Glomerular visceral epithelial cell (primary cell): ENCODE data around the gene RGL1.

Experiments used
- DNase-seq: peaks from one replicate; pipeline ENCODE4 v3.0.0-alpha.2; 2016; ENCODE audit errors: extremely low spot score

Gene RGL1

GRCh38 chr1:183887826-183888819, 83.2 kb downstream of the RGL1 start:
- no peak for DNase-seq

- no peak for DNase-seq
These were observed 84.2 kb downstream of the RGL1 start for GRCh38 chr1:183889095-183889494.

DNA sequence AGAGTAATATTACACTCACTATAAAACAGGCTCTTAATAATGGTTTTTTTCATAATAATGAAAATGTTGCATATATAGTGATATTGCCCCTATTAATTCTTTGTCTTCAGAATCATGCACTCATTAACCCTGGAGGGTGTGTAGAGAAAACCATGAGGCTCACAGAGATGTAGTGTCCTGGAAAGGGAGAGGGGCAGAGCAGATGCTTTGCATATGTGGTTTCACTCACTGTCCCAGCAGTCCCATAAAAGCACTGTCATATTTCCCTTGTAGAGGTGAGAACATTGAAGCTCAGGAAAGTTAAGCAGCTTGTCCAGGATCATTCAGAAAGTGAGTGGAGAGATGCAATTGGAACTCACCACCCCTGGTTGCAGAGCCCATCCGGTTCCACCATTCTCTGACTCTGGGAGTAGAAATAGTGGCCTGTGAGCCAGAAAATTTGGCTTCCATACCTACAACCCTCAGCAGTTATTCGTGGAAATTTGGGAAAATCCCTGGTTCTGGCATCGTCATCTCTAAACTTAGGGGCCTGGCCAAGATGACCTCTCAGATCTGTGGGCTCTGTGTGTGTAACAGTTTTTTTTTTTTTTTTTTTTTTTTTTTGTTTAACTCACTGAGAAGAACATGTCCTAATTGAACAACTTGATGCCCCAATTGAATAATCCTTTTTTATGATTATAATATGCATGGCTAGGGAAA, 86.4 kb downstream of the RGL1 start:
- DNase-seq: no peak

DNA sequence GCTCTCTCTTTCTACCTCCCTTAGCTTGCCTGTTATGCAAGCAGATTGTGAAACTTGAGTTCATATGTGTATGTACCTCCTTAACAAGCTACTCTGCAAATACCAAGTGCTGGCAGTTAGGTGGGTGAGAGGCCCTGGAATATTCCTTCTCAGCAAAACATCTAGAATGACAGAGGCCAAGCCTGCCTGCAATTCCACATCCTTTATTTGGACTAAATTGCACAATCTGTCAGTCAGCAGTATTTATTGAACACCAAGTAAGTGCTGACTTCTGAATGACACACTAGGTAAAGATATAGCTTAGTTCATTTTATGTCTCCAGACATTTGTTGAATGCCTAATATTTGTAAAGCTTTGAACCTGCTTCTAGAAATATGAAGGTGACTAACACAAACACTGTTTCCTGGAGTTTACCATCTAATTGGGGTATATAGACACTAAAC, 87.5 kb downstream of the RGL1 start:
- DNase-seq: no peak

DNA sequence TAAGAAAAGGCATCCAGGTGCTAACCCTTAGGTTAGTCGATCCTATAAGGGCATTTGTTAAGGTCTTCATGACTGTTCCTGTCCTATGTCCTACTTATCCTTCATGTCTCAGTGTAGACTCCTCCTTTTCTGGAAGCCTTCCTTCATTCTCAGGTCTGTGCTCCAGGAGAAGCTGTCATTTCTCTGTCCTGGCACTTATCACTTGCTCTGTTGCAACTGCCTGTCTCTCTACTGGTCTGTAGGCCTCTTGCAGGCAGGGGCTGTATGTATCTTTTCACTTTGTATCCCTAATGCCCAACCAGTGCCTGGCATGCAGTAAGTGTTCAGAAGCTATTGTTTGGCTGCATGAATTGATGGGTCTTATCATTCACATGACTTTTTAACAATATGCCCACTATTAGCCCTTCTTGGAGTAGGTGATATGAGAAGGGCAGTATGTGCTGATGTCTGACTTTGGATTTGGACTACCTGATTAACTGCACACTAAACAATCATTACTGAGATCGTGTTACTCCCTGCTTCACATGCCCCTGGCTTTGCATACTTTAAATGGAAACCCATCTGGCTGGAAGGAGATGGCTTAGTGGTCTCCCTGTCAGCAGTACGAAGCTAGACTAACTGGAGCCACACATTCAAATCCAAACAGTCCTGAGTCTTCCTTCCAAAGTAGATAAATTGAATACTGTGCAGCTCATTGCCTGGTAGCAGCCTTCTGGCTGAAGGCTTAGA, 88.8 kb downstream of the RGL1 start:
- DNase-seq: no peak

- no peak for DNase-seq
These were observed 89.3 kb downstream of the RGL1 start for GRCh38 chr1:183894290-183894565.

- no peak for DNase-seq
These were observed 91.6 kb downstream of the RGL1 start for GRCh38 chr1:183896466-183897048.

- no peak for DNase-seq
These were observed 93.1 kb downstream of the RGL1 start for GRCh38 chr1:183898001-183898396.

DNA sequence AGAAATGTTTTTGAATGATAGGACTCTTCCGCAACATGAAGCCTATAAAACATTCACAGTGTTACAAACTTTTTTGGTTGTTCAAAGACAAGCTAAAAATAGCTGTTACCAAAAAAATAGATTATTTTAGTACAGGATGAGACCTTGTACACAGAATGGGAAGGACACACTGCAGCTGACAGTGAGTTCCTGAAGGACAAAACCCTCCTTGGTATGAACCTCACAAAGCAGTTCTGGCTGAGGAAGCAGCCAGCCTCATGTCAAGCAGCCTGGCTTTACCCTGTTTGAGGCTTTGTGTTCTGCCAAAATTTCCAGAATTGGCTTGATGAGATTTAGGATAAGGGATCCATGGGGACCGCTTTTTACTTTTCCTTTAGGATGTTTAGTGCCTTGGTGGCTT, 93.7 kb downstream of the RGL1 start:
- no peak for DNase-seq

DNA sequence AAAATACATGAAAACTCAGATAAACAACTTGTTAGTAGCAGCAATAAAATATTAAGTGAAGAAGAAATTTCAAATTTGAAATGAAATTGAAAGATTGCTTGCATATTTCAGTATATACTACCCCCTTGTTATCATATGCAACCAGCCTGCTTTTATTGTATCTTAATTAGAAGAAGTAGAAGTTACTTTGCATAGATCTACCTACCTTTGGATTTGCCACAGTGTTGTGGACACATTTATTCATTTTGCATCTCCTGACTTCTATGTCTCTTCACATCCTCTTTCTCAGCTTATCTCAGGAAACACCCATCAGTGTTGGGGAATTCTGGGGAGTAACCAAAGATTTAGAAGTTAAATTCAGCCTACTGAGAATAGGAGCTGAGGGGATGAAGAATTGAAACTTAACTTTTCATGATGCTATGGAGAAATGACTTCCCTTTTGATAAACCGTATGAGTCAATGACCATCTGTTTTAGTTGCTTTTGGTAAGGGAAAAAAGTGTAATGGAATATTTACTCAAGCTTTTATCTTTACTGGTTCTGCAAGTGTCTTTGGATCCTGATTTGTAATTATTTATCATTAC, 96.9 kb downstream of the RGL1 start:
- DNase-seq: no peak

- DNase-seq: no peak
These were observed 98.2 kb downstream of the RGL1 start for GRCh38 chr1:183903101-183903500.

GRCh38 chr1:183905508-183906113, 100.7 kb downstream of the RGL1 start:
- no peak for DNase-seq

- no peak for DNase-seq
These were observed 102.2 kb downstream of the RGL1 start for GRCh38 chr1:183907070-183907469.

- DNase-seq: no peak
These were observed 103.2 kb downstream of the RGL1 start for GRCh38 chr1:183908079-183908478.

GRCh38 chr1:183909672-183910071, 104.8 kb downstream of the RGL1 start:
- DNase-seq: no peak

GRCh38 chr1:183910845-183911244, 105.9 kb downstream of the RGL1 start:
- no peak for DNase-seq

- DNase-seq: no peak
These were observed 106.4 kb downstream of the RGL1 start for GRCh38 chr1:183911285-183911684.

- no peak for DNase-seq
These were observed 107.5 kb downstream of the RGL1 start for GRCh38 chr1:183912265-183912886.

DNA sequence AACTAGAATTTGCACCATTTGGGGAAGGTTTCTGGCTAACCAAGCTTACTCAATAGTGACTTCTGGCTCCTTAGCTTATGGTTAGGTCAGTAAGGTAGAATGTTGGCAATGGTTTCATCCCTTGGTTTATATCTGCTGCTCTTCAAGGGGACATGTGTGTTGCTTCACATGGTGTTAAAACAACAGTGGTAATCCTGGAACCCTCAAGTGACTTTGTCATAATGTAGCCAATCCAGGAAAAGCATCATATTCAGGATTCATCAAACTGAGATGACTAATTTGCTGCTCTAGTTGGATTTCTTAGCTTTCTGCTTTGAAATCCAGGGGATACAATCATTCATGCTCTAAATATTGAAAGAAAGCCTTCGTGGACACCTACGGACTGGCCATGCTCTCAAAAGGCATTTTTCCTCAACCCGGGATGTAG, 108.7 kb downstream of the RGL1 start:
- DNase-seq: no peak

DNA sequence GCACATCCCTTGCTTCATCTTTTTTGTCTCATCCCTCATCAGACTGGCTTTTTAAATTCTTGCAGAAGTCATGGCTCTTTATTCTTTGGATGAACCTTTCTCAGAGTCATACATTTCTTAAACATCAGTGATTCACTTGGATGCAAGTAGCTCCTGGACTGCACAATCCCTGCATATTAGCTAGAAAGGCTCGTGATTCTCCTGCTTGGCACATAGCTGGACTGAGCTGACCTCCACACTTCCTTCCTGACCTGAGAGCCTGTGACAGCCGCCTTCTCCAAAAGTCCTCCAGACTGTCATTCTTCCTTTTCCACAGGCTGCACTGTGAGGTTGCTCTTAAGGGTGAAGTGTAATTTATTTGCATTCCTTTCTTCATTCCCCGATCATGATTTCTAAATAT, 109.4 kb downstream of the RGL1 start:
- DNase-seq: no peak

DNA sequence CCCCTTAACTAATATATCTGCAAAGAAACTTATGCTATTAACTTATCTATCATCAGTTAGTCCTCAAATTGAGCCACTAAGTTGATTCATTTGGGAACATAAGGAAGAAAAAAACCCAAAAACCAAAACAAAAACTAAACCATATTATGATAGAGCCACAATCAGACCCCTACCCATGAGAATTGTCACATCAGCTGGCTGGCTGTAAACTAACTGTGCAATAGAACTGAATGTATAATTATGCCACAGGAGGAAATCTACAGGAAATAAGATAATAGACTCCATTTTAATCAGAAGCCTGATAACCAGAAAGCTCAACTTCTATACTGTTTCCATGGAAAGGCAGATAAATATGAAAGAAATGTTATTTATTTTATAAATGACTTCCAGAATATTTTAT, 110.0 kb downstream of the RGL1 start:
- DNase-seq: no peak
